Stimulated activated CD4-positive, alpha-beta T cell treated with anti-CD3 and anti-CD28 coated beads, Interleukin-2, amount 100 ng/mL, for 24 hours (primary cell): ENCODE data around the gene PKN1.

Experiments used
- DNase-seq, 2 donors: peaks; one replicate each; pipeline ENCODE4 v3.0.0-alpha.2; 2020

The PKN1 gene

DNA sequence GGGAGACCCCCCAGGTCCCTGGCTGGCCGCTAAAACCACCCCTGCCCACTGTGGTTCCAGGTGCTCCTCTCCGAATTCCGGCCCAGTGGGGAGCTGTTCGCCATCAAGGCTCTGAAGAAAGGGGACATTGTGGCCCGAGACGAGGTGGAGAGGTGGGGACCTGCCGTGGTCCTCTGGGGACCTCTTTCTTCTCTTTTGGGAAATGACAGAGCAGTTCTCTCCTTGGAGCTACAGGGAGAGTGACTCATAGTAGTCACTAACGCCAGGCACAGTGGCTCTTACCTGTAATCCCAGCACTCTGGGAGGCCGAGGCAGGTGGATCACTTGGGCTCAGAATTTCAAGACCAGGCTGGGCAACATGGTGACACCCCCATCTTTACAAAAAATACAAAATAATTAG lies 34.7 kb downstream of the PKN1 start:
- DNase-seq = no peak

DNA sequence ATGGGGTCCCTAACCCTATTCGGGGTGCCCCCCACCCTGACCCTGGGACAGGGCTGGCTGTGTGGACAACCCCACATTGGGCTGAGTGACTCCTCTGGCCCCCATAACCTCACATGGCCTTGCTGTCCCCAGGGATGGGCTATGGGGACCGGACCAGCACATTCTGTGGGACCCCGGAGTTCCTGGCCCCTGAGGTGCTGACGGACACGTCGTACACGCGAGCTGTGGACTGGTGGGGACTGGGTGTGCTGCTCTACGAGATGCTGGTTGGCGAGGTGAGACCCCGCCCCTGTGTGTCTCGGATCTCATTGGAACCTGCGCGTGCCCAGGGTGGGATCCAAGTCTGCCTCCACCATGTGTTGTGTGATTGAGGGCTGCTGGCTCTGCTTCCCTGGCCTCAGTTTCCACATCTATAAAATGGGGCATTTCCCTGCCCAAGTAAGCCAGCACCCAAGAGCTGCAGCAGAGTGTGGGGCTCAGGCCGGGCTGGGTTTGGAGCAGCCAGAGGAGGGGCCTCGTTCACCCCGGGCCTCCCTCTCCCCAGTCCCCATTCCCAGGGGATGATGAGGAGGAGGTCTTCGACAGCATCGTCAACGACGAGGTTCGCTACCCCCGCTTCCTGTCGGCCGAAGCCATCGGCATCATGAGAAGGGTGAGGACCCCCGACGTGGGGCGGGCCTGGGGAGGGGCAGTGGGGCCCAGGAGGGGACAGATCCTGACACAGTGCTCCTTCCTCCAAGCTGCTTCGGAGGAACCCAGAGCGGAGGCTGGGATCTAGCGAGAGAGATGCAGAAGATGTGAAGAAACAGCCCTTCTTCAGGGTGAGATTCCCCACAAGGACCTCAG lies 37.1 kb downstream of the PKN1 start:
- no peak for DNase-seq

DNA sequence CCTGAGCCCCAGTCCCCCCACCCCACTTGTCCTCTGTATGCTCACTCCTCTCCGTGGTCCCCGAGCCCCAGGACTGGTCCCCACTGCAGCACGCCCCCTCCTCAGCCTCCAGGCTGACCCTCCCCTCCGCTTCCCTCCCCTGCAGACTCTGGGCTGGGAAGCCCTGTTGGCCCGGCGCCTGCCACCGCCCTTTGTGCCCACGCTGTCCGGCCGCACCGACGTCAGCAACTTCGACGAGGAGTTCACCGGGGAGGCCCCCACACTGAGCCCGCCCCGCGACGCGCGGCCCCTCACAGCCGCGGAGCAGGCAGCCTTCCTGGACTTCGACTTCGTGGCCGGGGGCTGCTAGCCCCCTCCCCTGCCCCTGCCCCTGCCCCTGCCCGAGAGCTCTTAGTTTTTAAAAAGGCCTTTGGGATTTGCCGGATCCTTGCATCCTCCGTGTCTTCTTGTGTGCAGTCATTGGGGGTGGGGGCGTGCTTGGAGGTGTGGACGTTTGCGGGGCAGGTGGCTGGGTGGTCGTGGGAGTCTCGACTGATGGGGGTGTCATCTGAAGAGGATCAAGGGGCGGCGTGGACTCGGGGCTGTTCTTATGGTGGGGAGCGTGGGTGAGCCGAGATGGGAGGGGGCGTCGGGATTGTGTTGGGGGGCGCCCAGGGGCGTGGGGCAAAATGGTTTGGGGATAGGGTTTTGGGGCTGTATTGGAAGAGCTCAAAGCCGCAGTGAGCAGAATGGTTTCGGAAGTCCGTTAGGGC lies 38.5 kb downstream of the PKN1 start:
- DNase-seq = no peak

DNA sequence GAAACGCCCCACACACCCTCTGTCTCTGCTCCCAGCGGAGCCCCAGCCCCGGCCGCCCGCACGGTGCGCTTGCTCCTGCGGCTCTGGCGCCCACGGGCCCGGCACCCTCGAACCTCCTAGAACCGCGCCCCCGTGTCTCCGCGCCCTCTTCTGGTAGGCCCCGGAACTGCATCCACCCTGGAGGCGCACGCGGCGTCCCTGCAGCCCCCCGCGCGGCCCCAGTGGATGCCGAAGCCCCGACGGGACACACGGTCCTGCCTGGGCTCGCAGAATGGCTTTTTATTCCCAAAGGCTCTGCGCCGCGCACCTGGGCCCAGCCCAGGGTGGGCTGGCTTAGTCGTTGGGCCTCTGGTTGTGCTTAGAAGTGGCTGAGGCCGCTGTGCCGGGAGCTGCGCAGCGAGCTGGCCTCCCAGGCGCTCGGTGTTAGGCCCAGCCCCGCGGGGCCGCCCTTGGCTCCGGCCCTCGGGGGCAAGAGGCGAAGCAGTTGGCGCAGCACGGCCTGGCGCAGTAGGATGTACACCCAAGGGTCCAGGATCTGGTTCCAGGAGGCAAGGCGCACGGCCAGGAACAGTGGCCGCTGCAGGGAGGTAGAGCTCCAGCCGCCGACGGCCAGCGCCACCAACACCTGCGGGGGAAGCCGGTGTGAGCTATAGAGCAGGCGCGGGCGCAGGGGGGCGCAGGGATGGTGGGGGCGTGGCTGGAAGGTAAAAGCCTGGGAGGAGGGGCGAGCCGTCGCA lies 39.3 kb downstream of the PKN1 start:
- DNase-seq = peak; percentile 92 to 93

DNA sequence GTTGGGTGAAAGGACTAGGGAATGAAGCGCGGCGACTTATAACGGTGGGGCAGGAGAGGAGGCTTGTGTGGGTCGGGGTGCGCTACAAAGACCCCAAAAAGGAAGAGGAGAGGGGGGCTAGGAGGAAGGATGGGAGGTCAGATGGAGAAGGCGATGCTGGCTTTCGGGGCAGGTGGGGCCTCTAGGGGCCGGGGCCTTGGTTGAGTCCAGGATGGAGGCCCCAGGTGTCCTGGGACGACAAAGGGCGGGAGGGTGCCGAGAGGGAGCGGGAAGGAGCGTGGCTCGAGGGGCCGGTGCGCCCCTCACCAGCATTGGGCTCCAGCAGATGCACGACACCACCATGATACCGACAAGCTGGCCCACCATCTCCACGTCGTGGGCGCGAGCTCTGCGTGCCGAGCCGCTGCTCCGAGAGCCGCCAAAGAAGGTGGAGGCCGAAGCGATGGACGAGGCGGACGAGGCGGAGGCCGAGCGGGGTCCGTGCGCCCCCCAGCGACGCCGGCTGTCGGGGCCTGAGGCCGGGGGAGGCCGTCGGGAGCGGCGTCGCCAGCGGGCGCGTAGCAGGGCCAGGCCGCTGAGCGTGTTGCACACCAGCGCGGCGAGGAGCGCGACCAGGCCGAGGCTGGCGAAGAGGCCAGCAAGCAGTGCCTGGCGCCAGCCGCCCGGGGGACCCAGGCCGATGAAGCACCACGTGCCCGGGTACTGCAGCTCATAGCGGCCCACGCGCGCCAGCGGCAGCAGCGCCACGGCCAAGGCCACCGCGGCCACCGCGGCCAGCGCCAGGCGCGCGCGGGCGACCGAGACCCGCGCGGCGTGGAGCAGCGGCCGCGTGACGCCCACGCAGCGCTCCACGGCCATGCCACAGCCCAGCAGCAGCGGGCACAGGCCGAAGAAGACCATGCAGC lies 40.2 kb downstream of the PKN1 start:
- DNase-seq = peak in 1 of 2 donors; percentile 28

DNA sequence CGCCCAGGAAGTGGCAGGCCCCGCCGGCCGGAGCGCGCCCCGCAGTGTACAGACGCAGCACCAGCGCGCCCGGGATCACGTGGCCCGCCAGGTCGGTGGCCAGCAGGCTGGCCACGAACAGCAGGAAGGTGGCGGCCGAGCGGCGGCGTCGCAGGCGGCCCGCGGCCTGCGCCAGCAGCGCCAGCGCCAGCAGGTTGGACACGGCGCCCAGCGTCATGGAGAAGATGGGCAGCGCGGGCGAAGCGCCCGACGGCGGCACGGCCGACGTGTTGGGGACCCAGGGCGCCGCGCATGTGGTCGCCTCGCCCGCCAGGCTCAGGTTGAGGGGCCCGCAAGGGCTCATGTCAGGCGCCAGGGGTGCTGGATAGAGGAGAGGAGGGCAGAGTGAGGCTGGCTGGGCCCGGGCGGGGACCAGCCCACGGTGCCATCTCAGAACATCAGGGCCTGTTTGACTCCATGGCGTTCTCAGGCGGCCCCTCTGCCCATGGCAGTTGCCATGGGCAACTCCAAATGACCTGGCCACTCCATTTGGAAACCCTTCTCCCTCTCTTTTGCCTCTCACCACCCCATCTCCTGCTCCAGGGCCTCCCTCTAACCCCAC lies 41.0 kb downstream of the PKN1 start:
- no peak for DNase-seq

DNA sequence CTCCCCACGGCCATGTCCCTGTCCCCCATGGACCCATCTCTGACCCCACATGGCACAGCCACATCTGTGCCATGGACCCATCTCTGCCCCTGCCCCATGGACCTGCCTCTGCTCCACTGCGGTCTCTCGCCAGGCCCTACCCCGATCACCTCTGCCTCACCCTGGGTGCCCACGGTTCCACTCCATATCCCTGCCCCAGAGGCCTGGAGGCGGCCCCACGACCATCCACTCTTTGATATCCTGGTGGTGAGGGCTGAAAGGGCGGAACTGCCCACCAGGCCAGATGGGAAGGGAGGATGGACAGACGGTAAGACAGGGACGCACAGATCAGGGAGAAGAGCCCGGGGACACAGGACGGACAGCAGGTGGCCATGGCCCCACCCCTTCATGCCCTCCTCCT lies 41.7 kb downstream of the PKN1 start:
- no peak for DNase-seq

DNA sequence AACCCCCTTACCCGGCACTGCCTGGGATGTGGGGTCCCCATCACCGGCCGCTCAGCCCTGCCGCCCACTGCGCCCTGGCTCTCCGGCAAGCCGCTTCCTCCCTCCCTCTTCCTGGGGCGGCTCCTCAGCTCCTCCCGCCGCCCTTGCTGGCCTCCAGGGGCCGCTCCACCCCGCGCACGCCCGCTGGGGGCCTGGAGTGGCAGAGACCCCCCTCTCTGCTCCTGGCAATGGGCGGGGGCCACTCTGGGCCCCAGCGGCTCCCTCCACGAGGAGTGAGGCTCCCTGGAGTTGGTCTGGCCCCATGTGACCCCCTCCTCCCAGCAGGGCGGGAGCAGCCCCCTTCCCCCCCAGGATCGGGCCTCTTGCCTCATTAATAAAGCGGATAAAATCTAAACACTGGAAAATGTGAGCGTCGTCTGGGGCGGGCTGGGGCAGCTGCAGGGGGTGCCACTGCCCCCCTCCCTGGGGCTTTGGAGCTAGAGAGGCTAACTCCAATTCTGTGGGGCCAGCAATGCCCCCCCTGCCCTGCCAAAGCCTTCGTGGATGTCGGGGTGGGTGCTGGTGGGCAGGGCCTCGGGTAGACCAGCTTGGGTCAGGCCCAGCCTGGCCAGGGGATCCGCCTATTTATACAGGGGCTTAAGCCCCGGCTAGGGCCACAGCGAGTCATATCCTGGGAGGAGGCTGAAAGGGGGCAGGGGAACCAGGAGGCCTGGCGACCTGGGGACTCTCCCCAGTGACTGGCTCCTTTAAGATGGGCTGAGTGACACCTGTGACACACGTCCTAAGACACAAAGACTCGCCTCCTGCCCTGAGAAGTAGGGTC lies 42.4 kb downstream of the PKN1 start, which contains the start of gene PTGER1:
TSS of gene PTGER1 (minus strand) at position 104 of the 823 bp plus-strand sequence. CDS start 1,034 bp downstream, outside the sequence.
- peak in 1 of 2 donors; percentile 40 for DNase-seq

DNA sequence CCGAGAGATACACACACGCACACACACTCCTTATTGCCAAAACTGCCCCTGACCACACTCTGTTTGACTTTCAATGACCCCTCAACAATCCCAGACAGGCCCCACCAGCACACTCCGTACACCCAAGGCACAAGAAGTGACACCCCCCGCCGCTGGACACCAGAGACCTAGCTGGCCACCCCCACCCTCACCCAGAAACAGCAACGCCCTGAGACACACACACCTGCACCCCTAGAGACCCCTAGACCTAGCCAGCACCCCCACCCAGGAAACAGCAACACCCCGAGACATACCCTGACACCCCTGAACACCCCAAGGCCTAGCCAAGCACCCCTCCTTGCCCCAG lies 43.2 kb downstream of the PKN1 start:
- no peak for DNase-seq

DNA sequence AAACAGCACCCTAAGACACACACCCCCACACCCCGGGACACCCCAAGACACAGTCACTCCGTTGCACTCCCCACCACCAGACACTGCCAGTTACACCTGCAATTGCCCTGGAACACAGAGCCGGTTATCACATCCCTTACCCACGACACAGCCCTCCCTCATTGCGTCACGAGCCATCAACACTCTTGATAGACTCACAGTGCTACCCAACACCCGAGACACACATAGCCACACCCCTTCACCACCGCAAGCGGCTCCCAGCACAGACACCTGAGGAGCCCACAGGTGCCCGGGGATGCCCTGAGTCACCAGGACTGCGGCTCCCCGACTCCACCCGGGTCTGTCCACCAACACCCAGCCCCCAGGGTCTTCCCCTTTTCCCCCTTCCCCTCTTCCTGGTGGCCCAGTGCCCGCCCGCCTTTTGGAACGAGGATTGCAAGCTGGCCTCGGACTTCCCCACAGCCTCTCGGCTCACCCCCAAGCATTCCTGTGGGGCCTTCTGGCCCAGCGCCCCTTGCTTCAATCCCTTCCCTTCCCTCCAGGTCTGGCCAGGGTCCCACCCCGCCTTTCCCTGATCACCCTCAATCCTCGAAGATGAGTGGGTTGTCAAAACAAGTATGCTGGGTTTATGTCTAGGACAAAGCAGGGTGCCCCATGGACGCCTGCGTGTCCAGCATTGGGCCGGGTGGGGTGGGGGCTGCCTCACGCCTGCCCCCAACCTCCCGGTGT lies 43.7 kb downstream of the PKN1 start:
- no peak for DNase-seq

DNA sequence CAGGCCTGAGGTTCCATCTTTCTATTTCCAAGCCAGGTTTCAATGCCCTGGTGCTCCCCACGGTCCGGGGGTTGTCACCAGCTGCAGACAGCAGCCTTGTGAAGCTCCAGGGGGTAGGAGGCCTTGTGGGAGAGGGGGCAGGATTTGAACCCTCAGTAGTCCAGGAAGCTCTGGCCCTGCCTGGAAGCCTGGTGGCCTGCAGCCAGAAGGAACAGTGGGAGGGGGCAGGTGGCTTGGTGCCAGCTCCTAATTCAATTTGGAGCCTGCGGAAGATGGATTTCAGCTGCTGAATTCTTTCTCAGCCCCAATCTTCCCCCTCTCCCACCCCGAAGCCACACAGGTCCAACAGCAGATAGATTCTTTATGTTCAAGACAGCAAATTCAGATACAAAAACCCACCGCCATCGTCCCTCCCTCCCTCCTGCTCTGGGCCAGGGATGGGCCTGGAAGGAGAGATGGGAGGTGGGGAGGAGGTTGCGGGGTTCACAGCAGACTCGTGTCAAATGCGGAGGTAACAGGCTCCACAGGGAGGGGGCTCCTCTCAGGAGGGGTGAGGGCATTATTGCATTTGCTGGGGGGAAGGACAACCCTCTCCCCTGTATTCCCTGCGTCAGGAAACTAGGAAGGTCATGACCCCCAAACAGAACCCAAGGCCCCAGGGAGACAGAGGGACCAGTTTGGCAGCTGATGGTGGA lies 44.5 kb downstream of the PKN1 start:
- DNase-seq = no peak

DNA sequence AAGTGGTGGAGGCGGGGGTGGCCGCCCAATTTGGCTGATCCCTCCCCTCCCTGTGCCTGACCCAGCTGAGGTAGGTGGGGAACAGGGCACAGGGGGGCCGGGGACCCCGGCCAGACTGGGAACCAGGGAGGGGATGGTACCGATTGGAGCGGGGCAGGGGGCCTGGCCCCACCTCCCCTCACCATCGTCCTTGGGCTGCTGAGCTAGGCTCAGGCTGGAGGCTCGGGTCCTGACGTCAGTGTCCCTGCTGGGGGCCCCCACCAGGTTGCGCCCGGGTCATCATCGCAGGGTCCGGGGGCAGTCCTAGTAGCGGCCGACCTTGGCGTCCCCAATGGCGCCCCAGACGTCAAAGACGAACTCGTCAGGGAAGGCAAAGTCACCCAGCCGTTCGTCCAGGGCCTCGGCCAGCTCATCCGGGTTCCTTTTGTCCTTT lies 45.0 kb downstream of the PKN1 start:
- no peak for DNase-seq

DNA sequence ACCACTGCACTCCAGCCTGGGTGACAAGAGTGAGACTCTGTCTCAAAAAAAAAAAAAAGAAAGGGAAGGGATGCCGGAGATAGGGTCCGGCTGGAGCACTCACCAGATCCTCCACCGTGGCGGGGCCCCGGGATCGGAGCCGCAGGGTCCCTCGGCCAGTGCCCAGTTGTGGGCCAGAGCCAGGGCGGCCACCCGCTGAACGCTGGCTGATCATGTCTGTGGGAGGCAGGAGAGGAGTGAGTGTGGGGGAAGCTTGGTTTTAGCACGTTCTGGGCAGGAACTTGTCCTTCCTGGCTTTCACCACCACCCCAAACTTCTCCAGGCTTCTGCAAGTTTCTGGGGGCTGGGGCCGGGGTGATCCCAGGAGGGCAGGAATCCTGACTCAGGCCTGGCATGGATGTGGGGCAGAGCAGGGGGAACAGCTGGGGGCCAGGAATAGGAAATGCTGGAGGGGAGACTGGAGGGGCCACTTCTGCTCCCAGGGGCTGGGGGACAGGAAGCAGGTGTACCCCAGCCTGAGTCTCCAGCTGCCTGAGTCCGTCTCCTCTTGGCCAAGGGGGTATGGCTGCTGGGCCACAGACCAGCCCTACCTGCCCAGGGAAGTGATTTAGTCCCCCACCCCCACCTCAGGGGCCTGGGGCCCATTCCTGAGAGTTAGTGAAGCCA lies 46.3 kb downstream of the PKN1 start:
- DNase-seq = no peak

DNA sequence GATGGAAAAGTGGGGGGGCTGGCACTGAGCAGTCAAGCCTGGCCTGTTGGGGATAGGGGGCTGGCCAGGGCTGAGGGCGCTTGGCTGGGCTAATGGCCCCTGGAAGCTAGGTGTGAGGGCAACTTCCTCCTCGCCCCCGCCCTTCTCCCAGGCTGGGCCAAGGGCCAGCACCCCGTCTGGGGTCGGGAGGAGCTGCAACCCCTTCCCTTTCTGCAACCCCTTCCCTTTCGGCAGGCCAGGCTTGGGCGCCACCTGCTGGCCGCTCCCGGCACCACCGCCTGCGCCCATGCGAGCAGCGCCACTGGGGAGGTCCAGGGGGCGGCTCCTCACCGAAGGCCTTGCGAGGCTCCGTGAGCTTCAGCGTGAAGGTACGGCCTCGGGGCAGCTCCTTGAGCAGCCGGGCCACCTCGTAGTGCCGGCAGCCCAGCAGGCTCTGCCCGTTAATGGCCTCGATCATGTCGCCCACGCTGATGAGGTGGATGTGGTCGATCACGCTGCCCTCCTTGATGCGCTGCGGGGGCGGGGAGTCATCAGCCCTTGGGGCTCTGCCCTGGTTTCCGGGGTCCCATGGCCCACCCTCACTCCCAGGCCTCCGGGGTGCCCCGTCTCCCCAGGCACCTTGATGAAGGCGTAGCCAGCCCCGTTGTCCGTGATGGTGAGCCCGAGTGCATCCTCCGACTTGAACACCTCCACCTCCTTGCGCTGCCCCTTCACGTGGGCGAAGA lies 47.0 kb downstream of the PKN1 start:
- peak; percentile 78 for DNase-seq

DNA sequence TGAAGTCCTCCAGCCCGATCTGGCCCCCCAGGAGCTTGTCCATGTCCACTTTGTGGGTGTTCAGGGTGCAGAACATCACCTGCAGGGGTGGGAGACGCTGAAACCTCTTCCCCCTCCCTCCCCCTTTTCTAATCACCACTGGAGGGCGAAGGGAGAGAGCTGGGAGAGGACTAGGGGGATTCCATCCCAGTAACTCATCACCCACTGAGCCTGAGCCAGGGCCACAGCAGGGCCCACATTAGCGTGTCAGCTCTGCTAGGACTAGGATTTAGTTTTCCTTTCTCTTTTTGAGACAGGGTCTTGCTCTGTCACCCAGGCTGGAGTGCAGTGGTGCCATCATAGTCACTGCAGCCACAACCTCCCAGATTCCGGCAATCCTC lies 47.6 kb downstream of the PKN1 start:
- no peak for DNase-seq

DNA sequence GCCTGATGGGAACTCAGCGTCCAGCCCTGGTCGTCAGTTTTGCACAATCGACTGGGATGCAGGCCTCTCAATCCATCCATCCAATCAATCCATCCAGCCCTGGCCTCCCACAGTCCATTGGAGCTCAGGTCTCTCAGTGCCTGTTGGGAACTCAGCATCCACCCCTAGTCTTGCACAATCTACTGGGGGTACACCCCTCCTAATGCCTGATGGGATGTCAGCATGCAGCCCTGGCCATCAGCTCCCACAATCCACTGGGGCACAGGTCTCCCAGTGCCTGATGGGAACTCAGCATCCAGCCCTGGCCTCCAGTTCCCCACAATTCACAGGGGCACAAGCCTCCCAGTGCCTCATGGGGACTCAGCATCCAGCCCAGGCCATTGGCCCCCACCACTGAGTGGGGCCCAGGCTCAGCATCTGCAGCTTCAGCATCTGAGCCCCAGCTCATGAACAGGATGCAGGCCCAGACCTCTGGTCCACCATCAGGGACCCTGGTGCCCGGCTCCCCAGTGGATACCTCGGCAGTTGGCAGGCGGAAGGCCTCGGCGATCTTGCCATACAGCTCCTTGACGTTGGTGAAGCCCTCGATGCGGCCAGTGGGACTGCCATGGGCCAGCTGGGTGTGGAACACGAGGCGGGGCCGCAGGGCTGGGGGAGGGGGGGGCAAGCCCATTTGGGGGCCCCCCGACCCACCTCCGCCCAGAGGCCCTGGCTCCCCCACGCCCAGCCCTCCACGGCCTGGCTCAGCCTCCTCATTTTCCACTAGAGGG lies 49.3 kb downstream of the PKN1 start:
- no peak for DNase-seq

DNA sequence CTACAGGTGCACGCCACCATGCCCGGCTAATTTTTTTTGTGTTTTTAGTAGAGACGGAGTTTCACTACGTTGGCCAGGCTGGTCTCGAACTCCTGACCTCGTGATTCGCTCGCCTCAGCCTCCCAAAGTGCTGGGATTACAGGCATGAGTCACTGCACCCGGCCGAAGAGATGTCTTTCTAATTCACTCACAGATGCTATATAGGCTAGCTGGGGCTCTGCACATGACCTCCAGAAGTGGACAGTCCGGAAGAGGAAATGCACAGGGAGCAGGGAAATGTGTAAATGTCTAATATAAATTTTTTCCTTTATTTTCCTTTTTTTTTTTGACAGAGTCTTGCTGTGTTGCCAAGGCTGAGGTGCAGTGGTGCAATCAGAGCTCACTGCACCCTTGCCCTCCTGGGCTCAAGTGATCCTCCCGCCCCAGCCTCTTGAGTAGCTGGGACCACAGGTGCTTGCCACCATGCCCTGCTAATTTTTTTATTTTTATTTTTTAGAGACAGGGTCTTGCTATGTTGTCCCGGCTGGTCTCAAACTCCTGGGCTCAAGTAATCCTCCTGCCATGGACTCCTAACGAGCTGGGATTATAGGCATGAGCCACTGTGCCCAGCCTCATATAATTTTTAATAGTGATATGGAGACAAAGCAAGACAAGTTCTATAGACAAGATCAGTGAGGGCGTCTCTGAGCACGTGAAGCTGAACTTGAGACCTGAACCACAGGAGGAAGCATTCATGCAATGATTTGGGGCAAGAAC lies 54.4 kb downstream of the PKN1 start:
- no peak for DNase-seq
